ENCODE results near the gene RRAD. TPM values are rescaled to one million over a fixed set of nuclear protein-coding genes. Genes with fewer than 3 reads are reported as not detected.

The RRAD gene
- total RNA-seq, 1 experiment from 2014 or later: 4.3 TPM

- Histone ChIP-seq H3K27ac (ENCODE audit: low read length) (no peak overlapping the region), H3K27me3 (ENCODE audit: control insufficient read depth, insufficient read depth, low read length) (no peaks in the 10 kb centered on the region), H3K36me3 (ENCODE audit: control insufficient read depth, insufficient read depth, low read length) (no peaks in the 10 kb centered on the region), H3K9me3 (ENCODE audit: control insufficient read depth, insufficient read depth, low read depth, low read length) (no peaks in the 10 kb centered on the region), H3K4me3 (ENCODE audit: low read depth in 2 of 2, low read length in 2 of 2) (no peak overlapping the region), H3K4me1 (ENCODE audit: control insufficient read depth, insufficient read depth, low read length) (no peaks in the 10 kb centered on the region)
- intact Hi-C loops (cut with micrococcal nuclease; ENCODE audit: unreplicated experiment) (no loop called here), in situ Hi-C loops (cut with HindIII; ENCODE audit: low pct_unique_long_range_greater_than_20kb, low sequenced_read_pairs) (no loop called here)
- TF ChIP-seq TCF7L2 (IDR thresholded peaks at IDR 0.05; ENCODE audit: low read depth, low read length) (no peak), SIN3A (IDR thresholded peaks at IDR 0.05; ENCODE audit: borderline replicate concordance, insufficient read depth, low read depth, low read length) (no peak), POLR2AphosphoS5 (IDR thresholded peaks at IDR 0.05; ENCODE audit: low read depth, low read length) (no peak)
- TF ChIP-seq, protein P1, sequence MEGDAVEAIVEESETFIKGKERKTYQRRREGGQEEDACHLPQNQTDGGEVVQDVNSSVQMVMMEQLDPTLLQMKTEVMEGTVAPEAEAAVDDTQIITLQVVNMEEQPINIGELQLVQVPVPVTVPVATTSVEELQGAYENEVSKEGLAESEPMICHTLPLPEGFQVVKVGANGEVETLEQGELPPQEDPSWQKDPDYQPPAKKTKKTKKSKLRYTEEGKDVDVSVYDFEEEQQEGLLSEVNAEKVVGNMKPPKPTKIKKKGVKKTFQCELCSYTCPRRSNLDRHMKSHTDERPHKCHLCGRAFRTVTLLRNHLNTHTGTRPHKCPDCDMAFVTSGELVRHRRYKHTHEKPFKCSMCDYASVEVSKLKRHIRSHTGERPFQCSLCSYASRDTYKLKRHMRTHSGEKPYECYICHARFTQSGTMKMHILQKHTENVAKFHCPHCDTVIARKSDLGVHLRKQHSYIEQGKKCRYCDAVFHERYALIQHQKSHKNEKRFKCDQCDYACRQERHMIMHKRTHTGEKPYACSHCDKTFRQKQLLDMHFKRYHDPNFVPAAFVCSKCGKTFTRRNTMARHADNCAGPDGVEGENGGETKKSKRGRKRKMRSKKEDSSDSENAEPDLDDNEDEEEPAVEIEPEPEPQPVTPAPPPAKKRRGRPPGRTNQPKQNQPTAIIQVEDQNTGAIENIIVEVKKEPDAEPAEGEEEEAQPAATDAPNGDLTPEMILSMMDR (IDR thresholded peaks at IDR 0.05): no peak
- TF ChIP-seq, protein P2, sequence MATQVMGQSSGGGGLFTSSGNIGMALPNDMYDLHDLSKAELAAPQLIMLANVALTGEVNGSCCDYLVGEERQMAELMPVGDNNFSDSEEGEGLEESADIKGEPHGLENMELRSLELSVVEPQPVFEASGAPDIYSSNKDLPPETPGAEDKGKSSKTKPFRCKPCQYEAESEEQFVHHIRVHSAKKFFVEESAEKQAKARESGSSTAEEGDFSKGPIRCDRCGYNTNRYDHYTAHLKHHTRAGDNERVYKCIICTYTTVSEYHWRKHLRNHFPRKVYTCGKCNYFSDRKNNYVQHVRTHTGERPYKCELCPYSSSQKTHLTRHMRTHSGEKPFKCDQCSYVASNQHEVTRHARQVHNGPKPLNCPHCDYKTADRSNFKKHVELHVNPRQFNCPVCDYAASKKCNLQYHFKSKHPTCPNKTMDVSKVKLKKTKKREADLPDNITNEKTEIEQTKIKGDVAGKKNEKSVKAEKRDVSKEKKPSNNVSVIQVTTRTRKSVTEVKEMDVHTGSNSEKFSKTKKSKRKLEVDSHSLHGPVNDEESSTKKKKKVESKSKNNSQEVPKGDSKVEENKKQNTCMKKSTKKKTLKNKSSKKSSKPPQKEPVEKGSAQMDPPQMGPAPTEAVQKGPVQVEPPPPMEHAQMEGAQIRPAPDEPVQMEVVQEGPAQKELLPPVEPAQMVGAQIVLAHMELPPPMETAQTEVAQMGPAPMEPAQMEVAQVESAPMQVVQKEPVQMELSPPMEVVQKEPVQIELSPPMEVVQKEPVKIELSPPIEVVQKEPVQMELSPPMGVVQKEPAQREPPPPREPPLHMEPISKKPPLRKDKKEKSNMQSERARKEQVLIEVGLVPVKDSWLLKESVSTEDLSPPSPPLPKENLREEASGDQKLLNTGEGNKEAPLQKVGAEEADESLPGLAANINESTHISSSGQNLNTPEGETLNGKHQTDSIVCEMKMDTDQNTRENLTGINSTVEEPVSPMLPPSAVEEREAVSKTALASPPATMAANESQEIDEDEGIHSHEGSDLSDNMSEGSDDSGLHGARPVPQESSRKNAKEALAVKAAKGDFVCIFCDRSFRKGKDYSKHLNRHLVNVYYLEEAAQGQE (IDR thresholded peaks at IDR 0.05; ENCODE audit: insufficient read depth in 1 of 2, low read depth in 2 of 2, low read length in 1 of 2): no peak
- DNase-seq (ENCODE audit: low read depth, low spot score) (no peak), ATAC-seq (no peak)
- POLR2A ChIA-PET: no interaction called here
- no TSS peak for BruUV-seq (replicated peaks)
- CTCF ChIA-PET: no interaction called here
These were observed 38.7 kb upstream of the RRAD start for GRCh38 chr16:66964049-66964448.

DNA sequence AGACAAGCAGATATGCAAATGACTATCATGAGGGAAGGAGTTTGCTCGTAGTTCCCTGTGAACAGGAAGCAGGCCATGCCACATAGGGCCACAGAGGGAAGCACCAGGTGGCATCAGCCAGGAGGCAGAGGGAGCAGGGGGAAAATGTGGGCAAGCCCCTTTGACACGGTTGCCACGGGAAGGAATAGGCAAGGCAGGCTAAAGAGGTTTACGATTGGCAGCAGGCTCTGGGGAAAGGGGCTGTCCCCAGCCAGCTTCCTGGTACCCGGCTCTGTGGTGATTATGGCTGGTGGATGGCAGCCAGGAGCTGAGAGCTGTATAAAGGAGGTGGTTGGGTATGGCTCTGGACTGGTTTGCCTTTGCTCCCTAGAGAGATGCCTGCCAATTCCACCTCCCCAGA, 36.6 kb upstream of the RRAD start:
- ChIA-PET CTCF (no interaction called here), POLR2A (no interaction called here)
- ATAC-seq: no peak
- no peak for DNase-seq (ENCODE audit: low read depth, low spot score)
- Histone ChIP-seq H3K4me3 (ENCODE audit: low read depth in 2 of 2, low read length in 2 of 2) (no peak overlapping the region), H3K9me3 (ENCODE audit: control insufficient read depth, insufficient read depth, low read depth, low read length) (no peaks in the 10 kb centered on the region), H3K4me1 (ENCODE audit: control insufficient read depth, insufficient read depth, low read length) (no peaks in the 10 kb centered on the region), H3K27ac (ENCODE audit: low read length) (no peak overlapping the region), H3K27me3 (ENCODE audit: control insufficient read depth, insufficient read depth, low read length) (no peaks in the 10 kb centered on the region), H3K36me3 (ENCODE audit: control insufficient read depth, insufficient read depth, low read length) (no peaks in the 10 kb centered on the region)
- BruUV-seq (replicated peaks): no TSS peak
- in situ Hi-C loops (cut with HindIII; ENCODE audit: low pct_unique_long_range_greater_than_20kb, low sequenced_read_pairs) (no loop called here), intact Hi-C loops (cut with micrococcal nuclease; ENCODE audit: unreplicated experiment) (no loop called here)
- TF ChIP-seq, protein P2 (IDR thresholded peaks at IDR 0.05; ENCODE audit: insufficient read depth in 1 of 2, low read depth in 2 of 2, low read length in 1 of 2): no peak
- TF ChIP-seq TCF7L2 (IDR thresholded peaks at IDR 0.05; ENCODE audit: low read depth, low read length): no peak
- TF ChIP-seq POLR2AphosphoS5 (IDR thresholded peaks at IDR 0.05; ENCODE audit: low read depth, low read length): no peak
- TF ChIP-seq SIN3A (IDR thresholded peaks at IDR 0.05; ENCODE audit: borderline replicate concordance, insufficient read depth, low read depth, low read length): no peak
- TF ChIP-seq, protein P1 (IDR thresholded peaks at IDR 0.05): no peak

All from Panc1 (cell line).